Nucleus accumbens (tissue), 56 donors: ENCODE data around the gene RAB3C.

ENCODE experiments used
- DNase-seq, 56 donors: peaks; one replicate each; lab custom pipeline; 2025; lab: John Stamatoyannopoulos, UW

The RAB3C gene

DNA sequence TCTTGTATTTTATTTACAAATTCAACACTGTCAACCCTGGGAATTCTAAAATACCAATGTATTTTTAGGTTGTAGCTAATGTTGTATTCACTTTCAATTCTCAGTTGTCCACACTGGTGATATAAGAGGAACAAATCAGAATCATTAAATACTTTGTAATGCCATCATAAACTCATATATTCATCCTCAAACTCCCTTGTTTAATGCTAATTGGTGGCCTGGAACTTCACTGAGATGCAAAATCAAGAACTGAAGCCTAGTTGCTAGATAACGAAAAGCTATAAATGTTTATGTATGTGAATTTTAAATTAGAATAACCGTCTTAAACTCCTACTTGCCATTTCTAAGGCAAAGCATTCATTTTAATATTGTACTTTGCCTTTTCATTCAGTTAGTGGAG, 274.7 kb downstream of the RAB3C start:
- DNase-seq, result no peak

GRCh38 chr5:58860680-58861079, 277.8 kb downstream of the RAB3C start:
- DNase-seq, result no peak

- no peak for DNase-seq
These were observed 286.1 kb downstream of the RAB3C start for GRCh38 chr5:58868931-58869330.

DNA sequence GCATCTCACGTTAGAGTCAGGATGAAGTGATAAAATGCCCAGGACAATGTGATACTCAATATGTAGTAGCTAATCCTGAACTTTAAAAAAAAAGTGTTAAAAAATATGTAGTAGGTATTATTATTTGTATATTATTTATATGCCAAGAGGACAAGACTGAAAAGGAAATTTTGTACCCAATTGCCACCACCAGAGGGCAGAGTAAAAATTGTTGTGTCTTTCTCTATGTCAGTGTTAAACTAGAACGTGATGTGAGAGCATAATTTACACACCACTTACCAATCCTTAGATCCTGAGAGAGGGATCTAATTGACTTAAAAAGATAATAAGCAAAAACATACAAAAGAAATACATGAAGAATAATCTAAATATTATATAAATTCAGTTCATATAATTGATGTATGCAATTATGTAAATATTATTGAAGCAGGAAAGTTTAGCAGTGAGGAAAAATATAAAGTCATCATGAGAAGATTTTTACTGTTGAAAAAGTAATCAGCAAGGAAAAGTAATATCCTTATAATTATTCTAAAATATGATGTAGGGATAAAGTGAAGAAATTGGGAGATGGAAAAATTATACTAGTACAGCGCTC, 288.9 kb downstream of the RAB3C start:
- DNase-seq, result peak in 1 of 56 donors; percentile 5

DNA sequence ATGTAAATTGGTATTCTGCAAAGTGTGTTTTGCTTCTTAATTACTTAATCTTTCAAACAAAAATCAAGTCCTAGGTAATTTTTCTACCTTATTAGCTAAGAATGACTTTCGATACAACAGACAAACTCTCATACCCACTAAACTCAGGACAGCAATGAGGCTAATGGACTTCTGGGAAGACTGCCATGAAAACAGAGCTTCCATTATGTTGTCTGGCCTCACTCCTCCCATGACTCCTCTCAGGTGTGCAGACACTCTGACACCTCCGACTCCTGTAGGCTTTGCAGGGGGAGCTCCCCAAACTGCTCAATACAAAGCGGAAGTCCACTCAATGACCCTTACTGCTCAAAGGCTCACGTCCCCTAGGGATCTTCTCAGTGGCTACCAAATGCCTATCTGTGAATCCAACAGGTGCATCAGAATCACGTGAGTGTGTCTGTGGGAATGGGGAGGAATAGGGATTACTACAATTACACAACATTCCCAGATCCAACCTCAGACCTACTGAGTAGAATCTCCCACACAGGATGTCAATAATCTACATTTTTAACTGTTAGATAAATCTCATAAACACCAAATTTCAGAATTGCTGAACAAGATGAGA, 289.9 kb downstream of the RAB3C start:
- no peak for DNase-seq

GRCh38 chr5:58875599-58875998, 292.7 kb downstream of the RAB3C start:
- DNase-seq, result no peak

GRCh38 chr5:58885260-58885659, 302.4 kb downstream of the RAB3C start:
- DNase-seq, result no peak

- DNase-seq, result peak in 45 of 56 donors; percentile 4 to 72 (median 35)
These were observed 303.7 kb downstream of the RAB3C start for GRCh38 chr5:58886315-58887207.

- no peak for DNase-seq
These were observed 304.4 kb downstream of the RAB3C start for GRCh38 chr5:58887311-58887710.

GRCh38 chr5:58887721-58888409, 305.0 kb downstream of the RAB3C start:
- DNase-seq, result no peak

- DNase-seq, result no peak
These were observed 307.4 kb downstream of the RAB3C start for GRCh38 chr5:58890265-58890664.

- DNase-seq, result peak in 2 of 56 donors; percentile 2 to 15
These were observed 307.8 kb downstream of the RAB3C start for GRCh38 chr5:58890701-58891085.

DNA sequence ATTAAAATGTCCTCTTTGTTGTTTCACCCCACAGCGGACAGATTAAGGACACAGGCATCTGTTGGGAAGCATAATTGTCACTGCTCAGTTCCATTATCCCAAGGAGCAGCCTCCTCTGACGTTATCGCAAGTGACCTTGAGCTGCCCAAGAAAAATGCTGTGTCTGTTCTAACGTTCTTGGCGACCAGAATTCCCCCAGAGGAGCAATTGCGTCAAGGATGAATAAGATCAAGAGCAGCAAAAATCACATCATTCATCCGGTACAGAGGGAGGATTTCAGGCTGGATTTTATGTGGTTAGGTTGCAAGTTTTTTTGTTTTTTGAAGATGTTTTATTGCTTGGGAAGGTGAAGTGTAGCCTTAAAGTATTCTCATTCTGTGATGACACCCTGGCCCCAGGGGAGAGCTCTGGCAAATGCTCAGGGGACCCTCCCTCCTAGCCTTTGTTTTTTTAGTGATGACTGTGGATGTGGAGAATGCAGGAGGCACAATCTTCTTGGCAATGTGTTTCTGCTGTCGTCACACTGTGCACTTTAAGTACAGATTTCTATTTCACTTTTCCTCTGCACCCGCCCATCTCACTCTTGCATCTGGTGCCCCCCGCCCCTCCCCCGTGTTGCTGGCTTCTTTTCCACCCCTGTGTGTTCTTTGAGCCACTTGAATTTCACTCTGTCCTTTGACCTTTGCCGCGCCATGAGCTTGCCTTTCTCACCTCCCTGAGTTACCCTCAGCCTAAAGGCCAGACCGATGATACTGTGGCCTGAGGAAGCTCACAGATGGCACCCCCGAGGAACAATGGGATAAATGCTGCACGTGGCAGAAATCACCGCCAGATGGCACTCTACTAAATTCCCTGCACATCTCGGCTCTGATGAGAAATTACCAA, 308.5 kb downstream of the RAB3C start:
- peak in 49 of 56 donors; percentile 3 to 87 (median 37) for DNase-seq

GRCh38 chr5:58891971-58892343, 309.1 kb downstream of the RAB3C start:
- no peak for DNase-seq

- DNase-seq, result no peak
These were observed 310.7 kb downstream of the RAB3C start for GRCh38 chr5:58893551-58893950.

DNA sequence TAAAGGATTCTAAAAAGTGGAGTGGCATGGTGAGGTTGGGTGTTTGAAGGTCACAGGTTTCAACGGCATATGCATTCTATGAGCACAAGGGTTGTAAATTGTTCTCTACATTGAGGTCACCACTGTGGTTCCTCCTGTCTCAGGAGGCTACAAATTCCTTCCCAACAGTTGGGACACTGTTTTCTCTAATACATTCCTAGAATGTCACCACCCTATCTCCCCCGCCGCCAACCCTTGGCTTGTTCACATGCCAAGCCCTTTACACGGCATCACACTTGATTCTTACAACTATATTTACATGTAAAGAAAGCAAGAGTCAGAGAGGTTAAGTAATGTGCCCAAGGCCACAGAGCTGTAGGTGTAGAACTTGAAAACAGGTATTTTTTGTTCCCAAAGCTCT, 315.1 kb downstream of the RAB3C start:
- DNase-seq, result no peak

DNA sequence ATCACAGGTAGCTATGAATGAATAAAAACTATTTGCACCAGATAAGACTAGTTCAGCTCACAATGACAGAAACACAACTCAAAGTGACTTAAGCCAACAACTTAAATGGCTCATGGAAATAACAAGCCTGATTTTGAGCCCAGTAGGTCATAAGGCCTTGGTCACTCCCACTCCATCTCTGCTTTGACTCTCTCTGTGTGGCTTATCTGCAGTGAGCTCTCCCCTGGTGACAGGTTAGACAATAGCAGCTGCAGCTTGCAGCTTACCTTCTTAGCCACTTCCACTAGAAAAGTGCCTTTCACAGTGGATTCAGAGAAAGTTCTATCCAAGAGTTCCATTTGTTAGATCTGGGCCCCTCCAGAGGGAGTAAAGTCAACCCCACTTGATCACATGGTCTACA, 315.7 kb downstream of the RAB3C start:
- no peak for DNase-seq

DNA sequence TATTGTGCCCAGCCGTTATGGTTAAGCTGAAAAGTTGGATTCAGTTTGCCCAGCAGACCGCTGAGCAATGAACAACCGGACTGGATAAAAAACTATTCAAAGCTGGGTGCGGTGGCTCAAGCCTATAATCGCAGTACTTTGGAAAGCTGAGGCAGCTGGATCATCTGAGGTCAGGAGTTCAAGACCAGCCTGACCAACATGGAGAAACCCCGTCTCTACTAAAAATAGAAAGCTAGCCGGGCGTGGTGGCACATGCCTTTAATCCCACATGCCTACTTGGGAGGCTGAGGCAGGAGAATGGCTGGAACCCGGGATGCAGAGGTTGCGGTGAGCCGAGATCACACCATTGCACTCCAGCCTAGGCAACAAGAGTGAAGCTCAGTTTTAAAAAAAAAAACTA, 318.4 kb downstream of the RAB3C start:
- DNase-seq, result no peak

GRCh38 chr5:58902305-58902704, 319.4 kb downstream of the RAB3C start:
- no peak for DNase-seq

DNA sequence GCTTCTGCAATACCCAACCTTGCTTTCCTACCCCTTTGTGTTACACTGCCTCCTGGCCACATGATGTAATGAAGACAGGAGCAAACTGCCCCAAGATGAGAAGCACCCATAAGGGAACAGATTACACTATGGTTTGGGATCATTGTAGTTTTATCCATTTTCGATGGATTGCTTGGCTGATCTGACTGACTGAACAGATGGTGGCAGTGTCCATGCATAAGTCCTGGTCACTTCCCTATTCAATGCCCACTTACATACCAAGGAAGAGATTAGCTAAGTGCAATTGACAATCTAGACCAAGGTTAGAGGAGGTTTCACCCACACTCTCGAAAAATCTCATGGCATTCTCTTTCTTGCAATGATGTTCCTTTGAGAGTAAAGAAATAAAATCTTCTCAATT, 319.9 kb downstream of the RAB3C start:
- no peak for DNase-seq
